ENCODE data around the gene CAPN8.
"Not testable (repeated sequence)": the region's sequence is repeated elsewhere in the genome, so short reads cannot be mapped to it uniquely, and the experiment has no call there.

The CAPN8 gene

DNA sequence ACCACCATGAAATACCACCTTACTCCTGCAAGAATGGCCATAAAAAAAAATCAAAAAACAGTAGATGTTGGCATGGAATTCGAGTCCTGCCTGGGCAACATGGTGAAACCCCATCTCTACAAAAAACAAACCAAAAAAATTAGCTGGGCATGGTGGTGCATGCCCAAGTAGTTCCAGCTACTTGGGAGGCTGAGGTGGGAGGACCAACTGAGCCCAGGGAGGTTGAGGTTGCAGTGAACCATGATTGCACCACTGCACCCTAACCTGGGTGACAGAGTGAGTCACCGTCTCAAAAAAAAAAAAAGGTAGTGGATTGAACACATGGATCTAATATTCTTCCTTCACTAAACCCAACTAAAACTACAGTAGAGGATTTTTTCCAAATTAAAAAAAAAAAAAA is 146.4 kb downstream of the CAPN8 start:
- DNase-seq (ENCODE audit: low read depth) = no peak
- TF ChIP-seq, protein P1, sequence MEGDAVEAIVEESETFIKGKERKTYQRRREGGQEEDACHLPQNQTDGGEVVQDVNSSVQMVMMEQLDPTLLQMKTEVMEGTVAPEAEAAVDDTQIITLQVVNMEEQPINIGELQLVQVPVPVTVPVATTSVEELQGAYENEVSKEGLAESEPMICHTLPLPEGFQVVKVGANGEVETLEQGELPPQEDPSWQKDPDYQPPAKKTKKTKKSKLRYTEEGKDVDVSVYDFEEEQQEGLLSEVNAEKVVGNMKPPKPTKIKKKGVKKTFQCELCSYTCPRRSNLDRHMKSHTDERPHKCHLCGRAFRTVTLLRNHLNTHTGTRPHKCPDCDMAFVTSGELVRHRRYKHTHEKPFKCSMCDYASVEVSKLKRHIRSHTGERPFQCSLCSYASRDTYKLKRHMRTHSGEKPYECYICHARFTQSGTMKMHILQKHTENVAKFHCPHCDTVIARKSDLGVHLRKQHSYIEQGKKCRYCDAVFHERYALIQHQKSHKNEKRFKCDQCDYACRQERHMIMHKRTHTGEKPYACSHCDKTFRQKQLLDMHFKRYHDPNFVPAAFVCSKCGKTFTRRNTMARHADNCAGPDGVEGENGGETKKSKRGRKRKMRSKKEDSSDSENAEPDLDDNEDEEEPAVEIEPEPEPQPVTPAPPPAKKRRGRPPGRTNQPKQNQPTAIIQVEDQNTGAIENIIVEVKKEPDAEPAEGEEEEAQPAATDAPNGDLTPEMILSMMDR (conservative IDR thresholded peaks at IDR 0.05; ENCODE audit: low read depth, low read length) = no peak
- no peak overlapping the region for H3K4me3 ChIP-seq (ENCODE audit: low read length)

DNA sequence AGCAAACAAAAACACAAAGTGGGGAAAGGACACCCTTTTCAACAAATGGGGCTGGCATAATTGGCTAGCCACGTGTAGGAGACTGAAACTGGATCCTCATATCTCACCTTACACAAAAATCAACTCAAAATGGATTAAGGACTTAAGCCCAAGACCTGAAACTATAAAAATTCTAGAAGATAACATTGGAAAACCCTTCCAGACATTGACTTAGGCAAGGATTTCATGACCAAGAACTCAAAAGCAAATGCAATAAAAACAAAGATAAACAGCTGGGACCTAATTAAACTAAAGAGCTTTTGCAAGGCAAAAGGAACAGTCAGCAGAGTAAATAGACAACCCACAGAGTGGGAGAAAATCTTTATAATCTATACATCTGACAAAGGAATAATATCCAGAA is 146.9 kb downstream of the CAPN8 start:
- DNase-seq (ENCODE audit: low read depth); H3K4me3 ChIP-seq (ENCODE audit: low read length): not testable (repeated sequence)

DNA sequence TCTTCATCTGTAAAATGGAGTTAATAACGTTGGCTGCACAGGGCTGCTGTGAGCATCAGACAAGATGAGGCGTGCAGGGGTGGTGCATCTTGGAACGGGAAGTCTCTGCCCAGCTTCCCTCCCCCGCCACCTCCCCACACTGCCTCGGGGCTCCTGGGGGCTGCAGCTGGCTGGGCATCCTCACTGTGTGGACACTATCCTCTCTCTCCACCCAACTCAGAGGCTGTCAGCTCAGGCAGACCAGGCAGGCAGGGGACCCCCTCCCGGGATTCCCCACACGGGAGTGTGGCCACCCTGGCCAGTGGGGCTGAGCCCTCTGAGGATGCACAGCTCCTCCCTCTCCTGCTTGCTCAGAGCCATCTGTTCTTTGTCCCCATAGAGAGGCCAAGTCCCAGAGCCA is 149.6 kb downstream of the CAPN8 start:
- TF ChIP-seq, protein P1 (conservative IDR thresholded peaks at IDR 0.05; ENCODE audit: low read depth, low read length) = no peak
- no peak overlapping the region for H3K4me3 ChIP-seq (ENCODE audit: low read length)
- no peak for DNase-seq (ENCODE audit: low read depth)

DNA sequence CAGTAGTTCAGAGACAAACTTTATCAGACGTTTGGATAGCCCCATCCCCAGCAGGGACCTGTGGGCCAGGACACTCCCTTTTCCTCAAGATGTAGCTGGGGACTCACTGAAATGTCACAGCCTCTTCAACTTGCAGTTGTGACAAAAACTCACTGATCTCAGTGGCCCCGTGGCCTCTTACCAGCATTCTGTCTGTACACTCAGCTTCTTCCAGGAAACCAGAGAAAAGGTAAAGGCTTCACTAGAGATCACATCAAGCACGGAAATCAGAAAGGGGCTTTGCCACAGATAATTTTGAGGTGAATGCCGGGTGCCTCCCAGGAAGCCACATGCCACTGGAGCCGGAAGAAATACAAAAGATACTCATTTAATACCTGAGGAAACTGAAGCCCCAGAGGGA is 150.1 kb downstream of the CAPN8 start:
- H3K4me3 ChIP-seq (ENCODE audit: low read length) = no peak overlapping the region
- TF ChIP-seq, protein P1 (conservative IDR thresholded peaks at IDR 0.05; ENCODE audit: low read depth, low read length) = no peak
- DNase-seq (ENCODE audit: low read depth) = no peak

DNA sequence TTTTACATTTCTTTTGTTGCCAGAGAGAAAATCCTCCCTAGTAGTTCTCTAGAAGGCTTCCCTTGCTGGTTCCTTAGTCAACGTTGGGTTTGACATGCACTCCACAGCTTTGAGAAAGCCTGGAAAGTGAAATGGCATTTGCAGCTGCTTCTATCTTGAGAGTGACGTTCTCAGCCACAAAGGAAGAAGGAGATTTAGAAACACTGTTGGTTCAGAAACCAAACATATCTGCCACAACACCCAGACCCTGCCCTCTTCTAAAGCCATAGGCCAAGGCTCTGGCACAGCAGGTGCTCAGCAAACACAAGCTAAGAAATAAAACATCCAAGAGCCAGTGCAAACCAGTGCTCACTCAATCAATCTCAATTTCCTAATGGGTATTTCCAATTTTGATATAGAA is 150.9 kb downstream of the CAPN8 start:
- no peak overlapping the region for H3K4me3 ChIP-seq (ENCODE audit: low read length)
- TF ChIP-seq, protein P1 (conservative IDR thresholded peaks at IDR 0.05; ENCODE audit: low read depth, low read length) = no peak
- DNase-seq (ENCODE audit: low read depth) = no peak

DNA sequence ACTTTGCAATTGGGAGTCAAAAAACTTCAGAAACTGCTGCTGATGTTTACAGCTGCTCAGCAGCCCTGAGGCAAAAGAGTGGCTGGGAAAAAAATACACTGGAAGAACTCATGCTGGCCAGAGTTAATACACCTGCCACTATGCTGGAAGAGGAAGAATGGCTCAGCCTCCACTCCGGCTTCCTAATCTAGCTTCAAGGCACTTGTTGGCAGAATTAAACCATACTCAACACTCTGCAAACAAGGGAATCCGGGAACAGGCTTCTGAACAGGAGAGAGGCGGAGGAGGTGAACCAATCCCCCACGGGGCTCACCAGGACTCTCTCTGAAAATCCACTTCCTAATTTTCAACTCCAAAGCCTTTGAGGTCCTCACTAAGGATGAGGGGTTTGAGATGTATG is 152.2 kb downstream of the CAPN8 start:
- no peak for DNase-seq (ENCODE audit: low read depth)
- no peak overlapping the region for H3K4me3 ChIP-seq (ENCODE audit: low read length)
- TF ChIP-seq, protein P1 (conservative IDR thresholded peaks at IDR 0.05; ENCODE audit: low read depth, low read length) = no peak

DNA sequence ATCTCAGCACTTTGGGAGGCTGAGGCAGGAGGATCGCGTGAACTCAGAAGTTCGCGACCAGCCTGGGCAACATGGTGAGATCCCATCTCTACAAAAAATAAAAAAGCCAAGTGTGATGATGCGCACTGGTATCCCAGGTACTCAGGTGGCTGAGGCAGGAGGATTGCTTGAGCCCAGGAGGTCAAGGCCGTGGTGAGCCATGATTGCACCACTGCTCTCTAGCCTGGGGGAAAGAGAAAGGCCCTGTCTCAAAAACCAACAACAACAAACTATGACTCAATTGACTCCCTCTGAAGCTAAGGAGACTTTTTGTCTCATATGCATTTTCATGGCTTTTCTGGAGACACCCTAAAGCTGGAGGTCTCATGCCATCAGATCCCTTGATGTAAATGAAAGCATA is 153.4 kb downstream of the CAPN8 start:
- H3K4me3 ChIP-seq (ENCODE audit: low read length) = no peak overlapping the region
- DNase-seq (ENCODE audit: low read depth) = no peak
- TF ChIP-seq, protein P1 (conservative IDR thresholded peaks at IDR 0.05; ENCODE audit: low read depth, low read length) = no peak

DNA sequence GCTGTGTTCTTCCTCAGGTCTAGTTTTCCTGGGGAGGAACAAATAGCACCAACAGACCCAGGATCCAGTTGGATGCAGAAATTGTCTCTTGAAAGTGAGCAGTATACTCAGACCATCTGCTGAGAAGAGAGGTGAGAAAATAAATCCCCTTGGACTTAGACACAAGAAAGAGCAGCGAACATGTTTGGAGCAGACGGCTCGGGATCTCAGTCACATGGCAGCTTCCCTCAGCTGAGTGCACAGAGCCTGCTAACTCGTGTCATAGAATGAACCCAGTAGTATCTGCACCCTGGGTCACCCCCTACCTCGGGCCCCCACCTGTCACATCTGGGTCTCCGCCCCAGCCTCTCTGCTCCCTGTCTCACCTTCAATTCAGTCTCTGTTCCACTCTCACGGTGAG is 156.7 kb downstream of the CAPN8 start:
- TF ChIP-seq, protein P1 (conservative IDR thresholded peaks at IDR 0.05; ENCODE audit: low read depth, low read length) = no peak
- DNase-seq (ENCODE audit: low read depth) = no peak
- H3K4me3 ChIP-seq (ENCODE audit: low read length) = no peak overlapping the region
